Nephron (organoid): ENCODE measurements around the gene SMAD7.
A peak's percentile ranks its signal among the peaks of the same experiment; 100 is the strongest.

ENCODE experiments used
- H3K27ac Mint-ChIP-seq, 3 experiments: 2 replicates each; pipeline ENCODE4 v1.8.0; 2020; ENCODE audit warnings: mixed read lengths in 3 of 3, mild to moderate bottlenecking in 2 of 3, moderate library complexity in 1 of 3
- H3K27me3 Mint-ChIP-seq: 2 replicates; pipeline ENCODE4 v1.8.0; 2021; ENCODE audit warnings: low read depth, mild to moderate bottlenecking, moderate library complexity, mixed read lengths
- H3K36me3 Mint-ChIP-seq: 2 replicates; pipeline ENCODE4 v1.8.0; 2020; ENCODE audit warnings: low read depth, mixed read lengths
- H3K4me1 Mint-ChIP-seq: 2 replicates; pipeline ENCODE4 v1.8.0; 2020; ENCODE audit warnings: mixed read lengths
- H3K4me3 Mint-ChIP-seq, 3 experiments: 2 replicates each; pipeline ENCODE4 v1.8.0; 2020; ENCODE audit warnings: mild to moderate bottlenecking in 3 of 3, mixed read lengths in 3 of 3, moderate library complexity in 2 of 3
- H3K9me3 Mint-ChIP-seq: 2 replicates; pipeline ENCODE4 v1.8.0; 2020; ENCODE audit warnings: mixed read lengths
- TF ChIP-seq, protein P1 (sequence below), 3 experiments: fragments of 200-600 bp; sonication (generic); IDR thresholded peaks; one replicate each; pipeline ENCODE4 v1.5.0; 2021; ENCODE audit warnings: antibody characterized with exemption in 3 of 3; ENCODE audit not compliant: unreplicated experiment in 3 of 3

The SMAD7 gene

DNA sequence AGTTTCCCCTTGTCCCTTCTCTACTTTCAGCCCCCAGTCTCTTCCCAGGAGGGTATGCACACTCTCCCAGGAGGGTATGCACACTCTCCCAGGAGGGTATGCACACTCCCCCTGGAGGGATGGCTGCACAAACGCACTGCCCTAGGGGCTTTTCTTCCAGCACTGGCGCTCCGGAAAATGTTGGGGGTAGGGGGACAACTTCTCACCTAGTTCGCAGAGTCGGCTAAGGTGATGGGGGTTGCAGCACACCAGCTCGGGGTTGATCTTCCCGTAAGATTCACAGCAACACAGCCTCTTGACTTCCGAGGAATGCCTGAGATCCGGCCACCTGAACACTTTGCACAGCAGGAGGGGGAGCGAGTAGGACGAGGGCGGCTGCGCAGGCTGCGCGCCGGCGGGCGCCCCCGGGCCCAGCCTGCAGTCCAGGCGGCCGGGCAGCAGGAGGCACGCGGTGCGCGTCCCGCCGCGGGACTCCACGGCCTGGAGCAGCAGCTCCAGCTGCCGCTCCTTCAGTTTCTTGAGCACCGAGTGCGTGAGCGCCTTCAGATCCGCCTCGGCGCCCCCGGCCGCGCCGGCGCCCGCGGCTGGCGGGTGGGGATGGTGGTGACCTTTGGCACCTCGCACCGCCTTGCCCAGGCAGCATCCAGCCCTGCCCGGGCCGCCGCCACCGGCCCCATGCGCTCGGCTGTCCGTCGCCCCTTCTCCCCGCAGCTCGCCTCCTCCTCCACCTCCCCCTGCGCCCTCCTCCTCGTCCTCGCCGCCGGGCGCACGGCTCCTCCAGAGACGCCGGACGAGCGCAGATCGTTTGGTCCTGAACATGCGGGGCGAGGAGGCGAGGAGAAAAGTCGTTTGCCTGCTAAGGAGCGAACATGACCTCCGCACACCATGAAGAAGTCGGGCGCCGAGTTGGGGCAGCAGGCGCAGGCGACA lies 894 bp downstream of the SMAD7 start:
- H3K4me1 Mint-ChIP-seq, result peaks cover 44% of the 10 kb centered on the region
- no peaks in the 10 kb centered on the region for H3K27me3 Mint-ChIP-seq
- H3K9me3 Mint-ChIP-seq, result no peaks in the 10 kb centered on the region
- peak overlapping the region; percentile 94 to 100 (median 96) for H3K4me3 Mint-ChIP-seq
- TF ChIP-seq, protein P1, sequence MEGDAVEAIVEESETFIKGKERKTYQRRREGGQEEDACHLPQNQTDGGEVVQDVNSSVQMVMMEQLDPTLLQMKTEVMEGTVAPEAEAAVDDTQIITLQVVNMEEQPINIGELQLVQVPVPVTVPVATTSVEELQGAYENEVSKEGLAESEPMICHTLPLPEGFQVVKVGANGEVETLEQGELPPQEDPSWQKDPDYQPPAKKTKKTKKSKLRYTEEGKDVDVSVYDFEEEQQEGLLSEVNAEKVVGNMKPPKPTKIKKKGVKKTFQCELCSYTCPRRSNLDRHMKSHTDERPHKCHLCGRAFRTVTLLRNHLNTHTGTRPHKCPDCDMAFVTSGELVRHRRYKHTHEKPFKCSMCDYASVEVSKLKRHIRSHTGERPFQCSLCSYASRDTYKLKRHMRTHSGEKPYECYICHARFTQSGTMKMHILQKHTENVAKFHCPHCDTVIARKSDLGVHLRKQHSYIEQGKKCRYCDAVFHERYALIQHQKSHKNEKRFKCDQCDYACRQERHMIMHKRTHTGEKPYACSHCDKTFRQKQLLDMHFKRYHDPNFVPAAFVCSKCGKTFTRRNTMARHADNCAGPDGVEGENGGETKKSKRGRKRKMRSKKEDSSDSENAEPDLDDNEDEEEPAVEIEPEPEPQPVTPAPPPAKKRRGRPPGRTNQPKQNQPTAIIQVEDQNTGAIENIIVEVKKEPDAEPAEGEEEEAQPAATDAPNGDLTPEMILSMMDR (IDR thresholded peaks at IDR 0.05; ENCODE audit: unreplicated experiment in 3 of 3), result peak; percentile 8 to 27 (median 19)
- peak overlapping the region; percentile 93 to 99 (median 99) for H3K27ac Mint-ChIP-seq
- peaks cover 47% of the 10 kb centered on the region for H3K36me3 Mint-ChIP-seq

DNA sequence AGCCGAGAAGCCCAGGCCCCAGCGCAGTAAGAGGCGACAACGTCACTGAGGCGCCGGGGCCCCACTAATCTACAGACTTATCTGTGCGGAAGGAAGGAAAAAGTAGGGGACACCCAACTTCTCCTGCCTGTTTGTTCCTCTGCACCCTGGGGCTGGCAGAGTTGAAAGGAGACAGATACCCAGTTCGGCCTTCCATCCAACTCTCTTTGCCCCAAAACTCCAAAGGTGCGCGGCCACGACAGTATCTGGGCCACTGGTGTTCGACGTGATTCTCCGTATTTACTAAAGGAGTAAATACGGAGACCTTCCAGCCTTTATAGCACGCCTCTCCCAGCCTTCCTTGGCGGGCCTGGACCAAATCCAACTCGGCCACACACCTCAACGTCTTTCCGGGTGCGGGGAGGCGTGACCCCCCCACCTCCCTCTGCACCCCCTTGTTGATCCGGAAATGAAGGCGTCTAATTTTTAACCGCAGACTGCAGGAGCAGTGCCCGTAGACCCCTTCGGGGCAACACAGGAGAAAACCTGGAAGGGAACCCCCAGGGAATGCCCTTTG lies 1.6 kb downstream of the SMAD7 start:
- H3K4me1 Mint-ChIP-seq, result peaks cover 46% of the 10 kb centered on the region

DNA sequence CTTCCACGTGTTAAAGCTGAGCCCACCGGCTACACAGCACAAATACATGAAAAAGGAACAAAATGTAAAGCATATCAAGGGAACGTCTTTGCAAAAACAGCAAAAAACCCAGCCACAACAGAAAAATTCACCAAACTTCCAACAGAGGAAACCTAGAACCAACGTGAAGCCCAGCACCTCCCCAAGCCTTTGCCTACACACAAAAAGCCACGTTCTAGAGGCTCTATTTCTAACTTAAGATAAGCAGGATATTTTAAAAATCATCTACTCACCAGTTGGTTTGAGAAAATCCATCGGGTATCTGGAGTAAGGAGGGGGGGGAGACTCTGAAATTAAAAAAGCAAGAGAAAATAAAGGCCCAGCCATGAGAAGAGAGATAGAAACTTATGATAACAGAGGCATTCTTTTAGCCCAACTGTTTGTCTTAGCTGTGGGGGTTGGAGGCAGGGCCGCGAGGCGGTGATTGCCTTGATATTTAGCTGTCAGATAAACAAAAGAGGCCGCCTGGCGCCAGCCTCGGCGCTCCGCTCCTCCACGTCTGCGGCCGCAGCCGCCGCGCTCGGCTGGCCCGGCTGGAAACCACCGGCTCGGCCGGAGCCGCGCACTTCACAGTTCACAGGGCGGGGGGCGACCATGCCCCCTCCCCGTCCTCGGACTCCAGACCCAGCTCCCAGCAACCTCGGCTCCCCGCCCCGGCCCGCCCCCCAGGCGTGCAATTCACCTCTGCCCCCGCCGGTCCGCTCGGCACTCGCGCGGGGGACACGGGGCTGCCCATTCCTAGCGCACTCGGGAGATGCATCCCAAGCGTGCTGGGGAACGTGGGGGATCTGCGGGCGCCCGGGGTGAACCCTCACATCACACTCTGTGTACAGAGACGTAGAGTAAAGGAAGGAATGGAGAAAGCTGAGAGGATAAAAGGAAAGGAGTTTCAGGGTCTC lies 2.4 kb downstream of the SMAD7 start:
- Mint-ChIP-seq H3K4me1 (peaks cover 50% of the 10 kb centered on the region), H3K27me3 (no peaks in the 10 kb centered on the region), H3K27ac (peak overlapping the region; percentile 93 to 99 (median 99)), H3K36me3 (peaks cover 62% of the 10 kb centered on the region), H3K4me3 (peak overlapping the region; percentile 86 to 100 (median 96)), H3K9me3 (no peaks in the 10 kb centered on the region)
- TF ChIP-seq, protein P1 (IDR thresholded peaks at IDR 0.05; ENCODE audit: unreplicated experiment in 3 of 3), result no peak

More for the DNA sequence above, 1.6 kb downstream of the SMAD7 start:
- Mint-ChIP-seq H3K9me3 (no peaks in the 10 kb centered on the region), H3K27me3 (no peaks in the 10 kb centered on the region), H3K27ac (peak overlapping the region; percentile 93 to 99 (median 99)), H3K36me3 (peaks cover 54% of the 10 kb centered on the region), H3K4me3 (peak overlapping the region; percentile 86 to 100 (median 96))
- TF ChIP-seq, protein P1 (IDR thresholded peaks at IDR 0.05; ENCODE audit: unreplicated experiment in 3 of 3), result no peak

DNA sequence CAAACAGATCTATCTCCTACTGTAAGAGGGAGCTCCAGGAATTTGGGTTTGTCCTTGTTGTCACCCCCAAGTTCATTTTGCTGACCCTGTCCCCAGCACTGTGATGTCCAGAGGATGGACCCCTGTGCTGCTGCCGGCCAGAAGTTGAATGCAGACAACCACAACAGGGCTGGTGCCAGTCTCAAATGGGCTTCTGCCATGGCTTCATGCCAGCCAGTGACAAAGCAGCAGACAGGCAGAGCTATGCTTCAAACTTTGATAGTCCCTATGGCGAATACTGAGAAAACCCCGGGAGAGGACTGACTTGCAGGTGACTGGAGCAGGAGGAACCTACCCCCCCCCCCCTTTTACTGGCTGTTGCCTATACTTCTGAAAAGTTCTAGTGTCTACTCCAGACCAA lies 3.2 kb downstream of the SMAD7 start:
- H3K27ac Mint-ChIP-seq, result peak overlapping the region; percentile 93 to 99 (median 95)
- H3K4me1 Mint-ChIP-seq, result peaks cover 58% of the 10 kb centered on the region
- H3K9me3 Mint-ChIP-seq, result no peaks in the 10 kb centered on the region
- TF ChIP-seq, protein P1 (IDR thresholded peaks at IDR 0.05; ENCODE audit: unreplicated experiment in 3 of 3), result no peak
- H3K4me3 Mint-ChIP-seq, result peak overlapping the region; percentile 86 to 100 (median 96)
- H3K27me3 Mint-ChIP-seq, result no peaks in the 10 kb centered on the region
- H3K36me3 Mint-ChIP-seq, result peaks cover 70% of the 10 kb centered on the region

DNA sequence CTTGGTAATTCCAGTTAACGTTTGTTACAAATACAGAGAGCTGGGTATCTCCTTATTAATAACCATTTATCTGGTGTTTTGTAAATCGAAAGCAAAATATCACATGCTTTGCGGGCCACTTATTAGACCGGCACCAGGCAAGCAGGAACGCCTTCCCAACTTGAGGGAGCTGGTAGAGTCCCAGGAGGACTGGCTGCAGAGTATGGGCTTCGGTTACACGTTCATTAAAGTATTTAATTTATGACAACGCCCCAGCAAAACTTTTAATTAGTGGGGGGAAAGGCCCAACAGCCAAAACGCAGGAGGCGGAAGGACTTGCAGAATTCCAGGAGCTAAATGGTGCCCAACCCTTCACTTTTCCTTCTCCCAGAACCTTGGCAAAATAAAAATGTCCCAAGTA lies 3.7 kb downstream of the SMAD7 start:
- no peaks in the 10 kb centered on the region for H3K27me3 Mint-ChIP-seq
- H3K36me3 Mint-ChIP-seq, result peaks cover 75% of the 10 kb centered on the region
- H3K9me3 Mint-ChIP-seq, result no peaks in the 10 kb centered on the region
- H3K27ac Mint-ChIP-seq, result peak overlapping the region; percentile 93 to 99 (median 95)
- peaks cover 63% of the 10 kb centered on the region for H3K4me1 Mint-ChIP-seq
- TF ChIP-seq, protein P1 (IDR thresholded peaks at IDR 0.05; ENCODE audit: unreplicated experiment in 3 of 3), result no peak
- H3K4me3 Mint-ChIP-seq, result peak overlapping the region; percentile 86 to 100 (median 96)
